GM21381 (cell line): ENCODE measurements around the gene NOD1.
"Not testable (repeated sequence)": the region's sequence is repeated elsewhere in the genome, so short reads cannot be mapped to it uniquely, and the experiment has no call there.

Experiments
- ATAC-seq: cut with Tn5 transposase; IDR thresholded peaks from one replicate; pipeline ENCODE4 v1.9.1; 2021; ENCODE audit warnings: mild to moderate bottlenecking, moderate library complexity; ENCODE audit not compliant: unreplicated experiment

Gene NOD1

DNA sequence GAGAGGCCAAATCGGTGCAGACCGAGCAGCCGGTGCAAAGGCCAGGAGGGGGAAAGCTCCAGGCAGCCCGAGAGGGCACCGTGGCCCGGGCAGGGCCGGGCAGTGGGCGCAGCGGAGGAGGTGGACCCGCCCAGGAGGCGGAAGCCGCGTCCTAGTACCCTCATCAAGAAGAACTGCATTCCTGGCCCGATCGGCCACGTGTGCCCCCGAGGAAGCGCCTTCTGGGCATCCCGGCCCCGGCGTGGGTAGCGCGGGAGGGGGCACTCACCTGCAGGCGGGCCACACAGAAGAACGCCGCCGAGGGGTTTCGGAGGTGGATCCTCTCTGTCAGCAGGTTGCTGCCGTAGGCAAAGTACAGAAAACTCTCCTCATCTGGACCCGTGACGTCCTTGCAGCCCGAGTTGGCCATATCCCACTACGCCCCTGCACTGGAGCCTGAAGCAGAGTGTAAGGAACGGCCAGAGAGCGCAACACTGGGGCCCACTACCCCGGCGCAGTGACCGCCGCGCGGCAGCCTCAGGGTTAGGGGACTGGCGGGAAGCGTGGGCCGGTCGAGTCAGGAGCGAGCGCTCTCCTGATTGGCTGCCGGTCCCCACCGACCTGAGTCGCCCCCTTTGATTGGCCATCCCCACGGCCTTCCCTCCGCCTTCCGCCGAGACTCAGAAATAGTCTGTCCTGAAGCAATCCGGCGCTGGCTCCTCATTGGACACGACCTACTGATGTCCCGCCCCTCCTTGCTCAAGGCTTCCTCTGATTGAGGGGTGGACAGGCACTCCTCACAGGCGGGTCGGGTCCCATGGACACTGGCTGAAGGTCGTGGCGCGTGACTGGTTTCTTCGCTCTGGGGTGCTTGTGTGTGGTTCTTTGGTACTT, 26.0 kb upstream of the NOD1 start, which contains the start of gene GGCT:
Gene GGCT, minus strand, starts transcription at position 529 of the 873 bp plus-strand sequence. Its CDS starts 120 bp downstream, at position 409.
- ATAC-seq = peak; percentile 98

DNA sequence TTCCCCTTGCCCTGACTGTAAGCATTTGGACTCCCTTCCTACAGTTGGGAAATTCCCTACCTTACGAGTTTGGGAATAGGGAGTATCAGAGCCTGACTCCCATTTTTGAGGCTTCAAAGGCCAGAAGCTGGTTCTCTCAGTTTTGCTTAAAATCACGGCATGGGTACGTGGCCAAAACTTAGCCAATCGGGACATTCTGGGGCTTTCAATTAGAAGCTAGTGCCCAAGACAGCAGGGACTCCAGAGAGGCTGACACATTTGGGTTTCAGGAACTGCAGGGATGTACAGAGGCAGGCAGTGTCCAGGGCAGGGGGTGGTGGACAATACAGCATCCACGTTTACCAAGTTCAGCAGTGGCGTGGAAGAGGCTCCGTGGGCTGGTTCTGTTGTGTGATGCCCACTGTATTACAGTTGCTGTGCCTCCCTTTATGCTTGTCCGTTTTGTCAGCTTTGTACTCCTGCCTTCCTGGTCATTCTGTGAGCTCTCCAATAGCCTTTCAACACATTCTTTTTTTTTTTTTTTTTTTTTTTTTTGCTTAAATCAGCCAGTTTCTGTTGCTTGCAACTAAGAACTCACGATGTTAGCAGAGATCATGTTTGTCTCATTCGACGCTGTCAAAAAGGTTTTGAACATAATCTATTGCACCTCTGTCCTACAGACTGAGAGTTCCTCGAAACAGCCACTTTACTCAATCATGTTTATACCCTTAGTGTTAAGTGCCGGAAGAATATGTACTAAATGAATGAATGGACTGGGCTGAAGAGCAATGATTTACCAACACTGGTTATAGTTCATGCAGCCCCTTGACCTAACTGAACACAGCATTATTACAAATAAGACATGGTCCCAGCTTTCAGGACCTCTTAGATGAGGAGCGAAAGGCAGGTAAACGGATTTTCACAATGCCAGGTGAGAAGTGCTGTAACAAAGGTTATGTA, 25.0 kb upstream of the NOD1 start:
- ATAC-seq = no peak

DNA sequence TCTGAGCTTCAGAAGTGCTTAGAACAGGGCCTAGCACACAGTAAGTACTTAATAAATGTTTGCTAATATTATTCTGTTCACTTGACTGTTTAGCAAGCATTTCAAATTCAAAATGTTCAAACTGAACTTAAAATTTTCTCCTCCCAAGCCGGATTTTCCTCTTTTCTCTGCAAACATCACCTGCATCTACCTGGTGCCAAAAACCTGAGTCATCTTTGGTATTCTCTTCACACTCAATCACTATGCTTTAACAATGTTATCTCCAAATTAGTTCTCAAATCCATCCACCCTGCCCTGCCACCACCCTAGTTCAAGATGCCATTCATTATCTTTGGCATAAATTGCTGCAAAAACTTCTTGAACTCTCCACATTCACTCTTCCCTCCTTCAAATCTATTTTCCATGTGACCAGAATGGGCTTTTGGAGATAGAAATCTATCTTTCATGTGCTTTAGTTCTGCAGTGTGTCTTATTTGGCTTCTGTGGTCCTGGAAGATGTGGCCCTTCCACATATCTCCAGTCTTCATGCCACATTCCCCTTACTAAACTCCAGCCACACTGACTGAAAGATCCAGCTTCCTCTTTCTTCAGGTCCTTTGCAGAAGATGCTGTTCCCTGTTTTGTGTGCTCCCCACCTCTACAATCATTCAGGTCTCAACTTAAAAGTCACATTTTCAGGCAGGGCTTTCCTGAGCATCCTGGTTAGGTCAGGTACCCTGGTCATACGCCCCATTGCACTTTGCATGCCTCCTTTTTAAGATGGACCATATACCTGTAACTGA, 24.1 kb upstream of the NOD1 start:
- no peak for ATAC-seq

DNA sequence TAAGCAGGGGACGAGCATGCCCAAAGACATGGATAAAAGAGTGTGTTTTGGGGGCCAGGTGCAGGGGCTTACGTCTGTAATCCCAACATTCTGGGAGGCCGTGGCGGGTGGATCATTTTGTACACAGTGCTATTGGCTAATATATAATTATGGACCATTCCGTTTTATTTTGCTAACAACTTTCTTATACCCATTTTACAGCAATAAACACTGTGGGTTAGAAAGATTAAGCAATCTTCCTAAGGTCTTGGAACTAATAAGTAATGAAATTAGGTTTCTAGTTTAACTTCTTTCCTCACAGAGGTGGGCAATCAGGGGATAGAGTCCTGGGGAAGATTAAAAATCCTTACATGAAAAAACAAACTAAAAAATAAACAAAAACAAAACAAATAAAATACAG, 22.7 kb upstream of the NOD1 start:
- ATAC-seq = no peak

DNA sequence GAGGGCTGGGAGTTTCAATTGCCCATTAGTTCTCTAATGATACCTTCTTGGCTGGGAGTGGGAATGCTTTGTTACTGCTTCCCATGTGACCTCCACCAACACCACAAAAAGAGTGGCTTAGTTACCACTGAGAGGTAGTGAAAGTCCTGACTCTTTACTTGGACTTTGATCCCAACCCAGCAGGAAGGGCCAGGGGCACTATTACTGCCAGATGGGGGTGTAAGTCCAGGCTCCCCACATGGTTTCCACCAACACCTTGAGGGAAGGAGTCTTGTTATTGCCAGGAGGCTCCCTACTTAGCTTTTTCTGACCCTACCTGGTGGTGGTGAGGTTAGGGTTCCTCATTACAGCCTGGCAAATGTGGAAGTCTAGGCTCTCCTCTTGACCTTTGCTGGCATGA, 14.6 kb upstream of the NOD1 start:
- no peak for ATAC-seq

DNA sequence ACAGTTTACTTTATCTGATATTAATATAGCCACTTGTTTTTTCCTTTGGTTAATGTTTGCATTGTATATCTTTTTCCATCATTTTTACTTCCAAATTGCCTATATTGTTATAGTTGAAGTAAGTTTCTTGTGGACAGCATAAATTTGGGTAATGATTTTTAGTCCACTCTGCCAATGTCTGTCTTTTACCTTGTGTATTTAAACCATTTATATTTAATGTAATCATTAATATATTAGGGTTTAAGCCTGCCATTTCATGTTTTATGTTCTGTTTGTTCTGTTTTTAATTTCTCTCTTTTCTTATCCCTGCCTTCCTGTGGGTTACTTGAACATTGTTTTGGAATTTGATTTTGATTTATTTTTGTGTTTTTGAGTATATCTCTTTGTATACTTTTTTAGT, 12.8 kb upstream of the NOD1 start:
- ATAC-seq = no peak

DNA sequence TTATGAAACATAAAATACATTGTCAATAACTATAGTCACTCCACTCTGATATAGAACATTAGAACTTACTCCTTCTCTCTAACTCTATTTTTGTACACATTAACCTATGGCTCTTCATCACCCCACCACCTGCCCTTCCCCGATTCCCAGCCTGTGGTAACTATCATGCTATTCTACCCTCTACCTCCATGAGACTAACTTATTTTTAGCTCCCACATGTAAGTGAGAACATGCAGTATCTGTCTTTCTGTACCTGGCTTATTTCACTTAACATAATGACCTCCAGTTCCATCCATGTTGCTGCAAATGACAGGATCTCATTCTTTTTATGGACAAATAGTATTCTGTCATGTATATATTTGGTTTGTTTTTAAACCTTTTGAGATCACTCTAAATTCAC, 8.8 kb upstream of the NOD1 start:
- ATAC-seq = no peak

DNA sequence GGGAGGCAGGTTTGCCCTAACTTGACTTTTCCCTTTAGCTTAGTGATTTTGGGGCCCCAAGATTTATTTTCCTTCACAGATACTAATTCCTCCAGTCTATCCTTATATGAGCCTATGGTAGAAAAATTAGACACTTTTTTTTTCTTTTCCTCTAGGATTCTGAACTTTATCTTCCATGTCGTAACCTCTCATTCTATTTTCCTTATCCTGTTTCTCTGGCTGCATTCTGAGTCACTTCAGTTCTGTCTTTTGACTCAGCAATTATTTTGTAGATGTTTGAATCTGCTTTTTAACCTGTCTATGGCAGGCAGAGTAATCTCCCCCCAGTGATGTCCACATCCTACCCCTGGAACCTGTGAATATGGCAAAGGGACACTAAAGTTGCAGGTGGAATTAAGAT, 7.1 kb upstream of the NOD1 start:
- no peak for ATAC-seq

DNA sequence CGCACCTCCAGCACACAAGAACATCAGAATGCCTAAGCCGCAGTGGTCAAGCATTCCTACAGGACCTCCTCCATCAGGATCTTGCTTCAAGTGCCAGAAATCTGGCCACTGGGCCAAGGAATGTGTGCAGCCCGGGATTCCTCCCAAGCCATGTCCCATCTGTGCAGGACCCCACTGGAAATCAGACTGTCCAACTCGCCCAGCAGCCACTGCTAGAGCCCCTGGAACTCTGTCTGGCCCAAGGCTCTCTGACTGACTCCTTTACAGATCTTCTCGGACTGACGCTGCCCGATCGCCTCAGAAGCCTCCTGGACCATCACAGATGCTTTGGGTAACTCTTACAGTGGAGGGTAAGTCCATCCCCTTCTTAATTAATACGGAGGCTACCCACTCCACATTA, 2.8 kb upstream of the NOD1 start:
- ATAC-seq = not testable (repeated sequence)

DNA sequence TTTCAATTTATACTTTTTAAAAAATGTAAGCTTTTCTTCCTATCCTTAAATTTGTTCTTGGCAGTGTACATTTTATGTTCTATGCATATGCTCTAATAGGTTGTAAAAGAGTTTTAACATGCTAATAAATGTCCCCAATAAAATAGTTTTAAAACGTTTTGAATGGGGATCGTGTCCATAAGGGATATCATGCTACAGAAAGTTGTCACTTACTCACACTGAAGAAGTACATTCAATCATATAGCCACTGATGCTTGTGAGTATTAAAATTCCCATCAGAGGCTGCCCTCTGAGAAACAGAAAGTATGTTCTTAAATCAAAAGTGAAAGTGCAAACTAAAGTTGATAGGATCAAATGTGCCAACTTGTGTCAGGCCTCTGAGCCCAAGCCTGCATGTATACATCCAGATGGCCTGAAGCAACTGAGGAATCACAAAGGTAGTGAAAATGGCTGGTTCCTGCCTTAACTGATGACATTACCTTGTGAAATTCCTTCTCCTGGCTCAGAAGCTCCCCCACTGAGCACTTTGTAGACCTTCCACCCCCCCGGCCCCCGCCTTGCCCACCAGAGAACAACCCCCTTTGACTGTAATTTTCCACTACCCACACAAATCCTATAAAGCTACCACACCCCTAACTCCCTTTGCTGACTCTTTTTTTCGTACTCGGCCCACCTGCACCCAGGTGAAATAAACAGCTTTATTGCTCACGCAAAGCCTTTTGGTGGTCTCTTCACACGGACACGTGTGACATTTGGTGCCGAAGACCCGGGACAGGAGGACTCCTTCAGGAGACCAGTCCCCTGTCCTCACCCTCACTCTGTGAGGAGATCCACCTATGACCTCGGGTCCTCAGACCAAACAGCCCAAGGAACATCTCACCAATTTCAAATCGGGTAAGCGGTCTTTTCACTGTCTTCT, 877 bp upstream of the NOD1 start:
- ATAC-seq = no peak

DNA sequence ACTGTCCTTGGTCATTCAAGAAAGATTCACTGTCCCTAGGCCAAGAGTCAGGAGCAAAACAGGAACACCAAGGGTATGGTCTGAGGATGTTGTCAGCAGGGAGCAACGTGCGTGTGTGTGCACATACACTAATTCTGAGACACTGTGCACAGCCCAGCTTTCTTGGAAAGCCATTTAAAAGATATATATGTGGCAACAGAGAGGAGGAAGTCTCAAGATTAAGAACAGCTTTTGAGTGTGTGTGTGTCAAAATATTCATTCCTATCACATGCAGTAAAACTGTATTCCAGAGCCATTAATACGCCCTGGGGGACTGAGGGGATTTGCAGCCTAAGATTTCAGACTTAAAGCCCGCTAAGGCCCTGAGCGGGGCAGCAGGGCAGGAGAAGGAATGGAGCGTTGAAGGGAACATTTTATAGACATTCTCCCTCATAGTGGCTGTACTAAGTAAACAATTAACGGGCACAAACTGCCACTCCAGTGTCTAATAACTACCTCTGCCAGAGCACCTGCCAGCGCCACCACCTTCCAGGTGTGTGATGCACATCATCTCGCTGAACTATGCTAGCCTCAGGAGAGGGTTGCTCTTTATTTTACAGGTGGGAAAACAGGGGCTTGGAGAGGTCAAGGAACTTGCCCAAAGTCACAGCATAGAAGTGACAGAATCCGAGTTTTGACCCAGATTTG, 2.0 kb downstream of the NOD1 start:
- no peak for ATAC-seq

DNA sequence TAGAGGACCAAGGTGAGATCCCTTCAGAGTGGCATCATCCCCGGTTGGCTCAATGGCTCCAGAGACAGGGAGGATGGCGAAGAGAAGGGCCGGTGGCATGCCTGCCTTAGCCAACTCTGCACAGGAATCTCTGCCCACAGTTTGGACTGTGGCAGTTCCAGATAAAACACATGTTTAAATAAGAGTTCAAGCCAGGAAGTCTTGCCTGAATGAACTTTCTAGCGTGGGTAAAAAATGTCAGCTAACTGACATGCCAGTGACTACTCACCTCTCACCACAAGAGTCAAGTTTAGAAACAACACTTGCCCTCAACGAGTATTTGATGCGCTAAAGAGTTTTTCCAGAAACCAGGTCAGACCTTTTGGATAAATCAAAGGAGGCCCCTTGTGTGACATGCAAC, 3.0 kb downstream of the NOD1 start:
- ATAC-seq = no peak

DNA sequence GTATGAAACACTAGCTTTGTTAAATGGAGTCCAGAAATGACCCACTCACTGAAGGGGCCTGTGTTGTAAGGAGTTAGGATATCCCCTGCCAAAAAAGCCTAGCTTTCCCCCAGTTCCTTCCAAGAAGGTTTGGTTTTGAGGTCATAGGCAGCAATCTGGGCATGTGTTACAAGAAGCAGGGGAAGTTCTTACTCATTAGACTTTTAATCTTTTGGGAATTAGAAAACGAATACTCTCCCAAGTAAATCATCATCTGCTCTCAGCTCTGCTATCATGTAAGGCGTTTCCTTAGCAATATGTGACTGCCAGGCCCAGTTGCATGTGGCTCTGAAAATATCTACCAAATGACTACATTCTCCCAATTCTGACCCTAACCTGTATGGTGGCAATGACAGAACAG, 3.7 kb downstream of the NOD1 start:
- no peak for ATAC-seq

DNA sequence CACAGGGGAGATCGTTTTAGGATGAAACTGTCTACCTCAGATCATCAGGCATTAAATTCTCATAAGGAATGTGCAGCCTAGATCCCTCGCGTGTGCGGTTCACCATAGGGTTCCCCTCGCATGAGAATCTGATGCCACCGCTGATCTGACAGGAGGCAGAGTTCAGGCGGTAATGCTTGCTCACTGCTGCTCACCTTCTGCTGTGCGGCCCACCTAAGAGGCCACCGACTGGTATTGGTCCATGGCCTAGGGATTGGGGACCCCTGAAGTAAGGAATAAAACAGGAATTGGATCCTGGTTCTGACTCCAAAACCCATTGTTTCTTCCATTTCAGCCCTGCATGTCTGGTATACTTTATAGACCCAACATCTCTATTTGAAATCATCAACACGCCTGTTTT, 4.1 kb downstream of the NOD1 start:
- no peak for ATAC-seq

DNA sequence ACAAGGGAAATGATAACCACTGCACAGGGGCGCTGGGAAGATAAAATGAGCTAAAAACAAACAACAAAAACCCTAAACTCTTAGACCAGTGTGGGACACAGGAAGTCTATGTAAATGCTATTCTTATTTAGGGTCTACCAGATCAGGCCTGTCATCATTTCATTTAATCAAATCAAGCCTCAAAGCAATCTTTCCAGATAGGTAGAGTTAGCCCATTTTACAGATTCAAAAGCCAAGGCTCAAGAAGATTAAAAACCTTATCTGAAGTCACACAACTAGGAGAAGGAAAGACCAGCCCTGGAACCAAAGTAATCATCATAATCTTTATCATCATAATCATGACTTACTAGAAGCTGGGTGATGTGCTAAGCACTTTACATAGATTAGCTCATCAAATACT, 4.7 kb downstream of the NOD1 start:
- ATAC-seq = no peak

DNA sequence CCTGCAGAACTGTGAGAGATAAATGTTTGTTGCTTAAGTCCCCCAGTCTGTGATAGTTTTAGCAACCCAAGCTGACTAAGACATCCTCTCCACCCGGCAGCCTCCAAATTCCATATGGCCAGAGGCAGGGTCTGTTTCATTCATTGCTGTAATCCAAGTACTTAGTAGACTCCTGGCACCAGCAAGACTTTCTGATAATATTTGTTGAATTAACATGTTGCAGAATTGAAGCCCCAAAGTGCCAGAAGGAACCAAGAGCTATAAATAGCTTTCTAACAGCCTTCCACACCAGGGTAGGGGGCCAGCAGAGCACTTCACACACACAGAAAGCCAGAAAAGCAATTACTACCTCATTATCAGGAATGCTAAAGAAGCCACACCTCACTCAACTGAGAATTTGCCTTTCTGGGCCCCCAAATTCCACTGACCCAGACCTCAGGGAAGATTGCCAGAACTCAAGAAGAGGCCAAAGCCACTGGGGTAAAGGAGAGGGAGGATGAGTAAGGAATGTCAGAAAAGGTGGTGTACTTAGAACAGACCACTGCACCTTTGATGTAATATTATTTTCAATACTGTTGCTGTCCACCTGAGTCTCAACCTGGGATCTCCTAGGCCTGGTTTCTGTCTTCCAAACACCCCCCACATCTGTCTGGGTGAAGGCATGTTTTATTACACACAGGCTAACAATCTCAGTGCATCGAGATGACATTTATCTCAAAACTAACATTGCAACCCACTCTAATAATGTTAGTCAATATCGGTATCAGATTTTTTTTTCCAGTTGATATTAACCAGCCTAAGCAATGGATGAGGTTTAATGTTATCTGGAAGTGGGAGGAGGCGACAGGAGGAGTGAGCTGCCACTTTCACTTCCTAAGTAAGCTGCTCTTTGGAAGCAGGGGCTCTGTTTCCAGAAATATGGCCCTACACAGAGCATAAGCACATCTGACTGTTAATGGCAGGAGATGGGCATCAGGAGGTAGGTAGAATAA, 5.5 kb downstream of the NOD1 start:
- ATAC-seq = no peak

DNA sequence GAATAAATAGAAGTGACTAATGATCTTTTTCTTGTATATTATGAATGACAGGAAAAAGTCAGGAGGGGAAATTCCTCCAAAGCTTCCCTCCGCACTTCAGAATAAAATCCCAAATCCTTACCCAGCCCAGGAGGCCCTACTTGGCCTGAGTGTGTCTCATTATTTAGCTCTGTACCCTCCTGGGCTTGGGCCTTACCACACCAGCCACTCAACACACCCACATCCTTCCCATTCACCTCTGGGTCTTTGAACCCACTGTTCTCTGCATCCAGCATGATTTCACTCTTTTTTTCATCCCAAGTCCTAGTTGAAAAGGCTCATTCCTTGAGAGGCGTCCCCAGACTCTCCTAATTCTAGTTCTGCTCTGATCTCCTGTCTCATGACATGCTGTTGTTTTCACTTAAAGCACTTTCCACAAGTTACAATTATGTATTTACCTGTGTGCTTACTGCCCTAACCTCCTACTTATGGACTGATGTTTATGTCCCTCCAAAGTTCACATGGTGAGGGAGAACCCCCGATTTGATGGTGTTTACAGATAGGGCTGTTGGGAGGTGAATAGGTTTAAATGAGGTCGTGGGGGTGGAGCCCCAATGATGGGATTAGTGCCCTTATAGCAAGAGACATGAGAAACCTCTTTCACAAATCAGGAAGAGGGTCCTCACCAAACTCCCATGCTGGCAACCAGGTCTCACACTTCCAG, 6.4 kb downstream of the NOD1 start:
- no peak for ATAC-seq

DNA sequence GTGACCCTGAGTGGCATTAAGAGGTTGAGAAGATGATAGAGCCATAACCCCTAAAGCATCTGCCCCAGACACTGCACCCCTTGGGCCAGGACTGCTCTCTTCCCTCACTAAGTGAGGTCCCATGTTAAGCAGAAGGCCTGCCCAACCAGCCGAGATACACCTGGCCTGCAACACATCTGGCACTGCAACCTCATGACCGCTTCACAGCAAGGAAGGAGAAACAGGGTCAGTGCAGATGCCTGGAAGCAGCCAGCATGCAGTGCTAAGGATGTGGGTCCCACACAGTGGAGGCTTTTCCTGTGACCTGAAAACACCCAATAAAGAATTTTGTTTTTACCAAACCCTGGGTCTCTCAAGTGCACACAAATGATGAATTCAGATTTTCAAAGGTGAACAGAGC, 7.4 kb downstream of the NOD1 start:
- no peak for ATAC-seq
